LNCAP (cell line): ENCODE data around the gene UBAC2.

Experiments
- CTCF ChIP-seq: fragments of 450-650 bp; IDR thresholded peaks from 2 replicates; pipeline ENCODE4 v1.5.1; 2017; ENCODE audit warnings: mild to moderate bottlenecking

UBAC2 gene

GRCh38 chr13:99226513-99226912 is 25.9 kb downstream of the UBAC2 start:
- TF ChIP-seq CTCF: no peak

GRCh38 chr13:99227331-99227900 is 26.8 kb downstream of the UBAC2 start:
- TF ChIP-seq CTCF: no peak

- no peak for TF ChIP-seq CTCF
These were observed 27.4 kb downstream of the UBAC2 start for GRCh38 chr13:99227909-99228688.

- no peak for TF ChIP-seq CTCF
These were observed 28.4 kb downstream of the UBAC2 start for GRCh38 chr13:99228737-99229691.

GRCh38 chr13:99230991-99231390 is 30.3 kb downstream of the UBAC2 start:
- no peak for TF ChIP-seq CTCF

- no peak for TF ChIP-seq CTCF
These were observed 31.1 kb downstream of the UBAC2 start for GRCh38 chr13:99231721-99232120.

- no peak for TF ChIP-seq CTCF
These were observed 37.5 kb downstream of the UBAC2 start for GRCh38 chr13:99237981-99238662.
